GM12865 (cell line): Measurements from ENCODE around the gene EEFSEC.

ENCODE experiments used
- DNase-seq: peaks from one replicate; pipeline ENCODE4 v3.0.0; 2010; ENCODE audit warnings: low read depth
- H3K4me3 ChIP-seq: 2 replicates; pipeline ENCODE4 v1.5.1; 2011; ENCODE audit warnings: mild to moderate bottlenecking, low read depth, low read length, control low read depth
- TF ChIP-seq, protein P1 (sequence below): IDR thresholded peaks from 2 replicates; pipeline ENCODE4 v1.5.1; 2011; ENCODE audit warnings: low read length, control low read depth, low read depth, inconsistent platforms; ENCODE audit not compliant: insufficient read depth; ENCODE audit errors: missing control alignments

The EEFSEC gene

GRCh38 chr3:128263118-128263517 is 109.8 kb downstream of the EEFSEC start:
- no peak for DNase-seq
- TF ChIP-seq, protein P1, sequence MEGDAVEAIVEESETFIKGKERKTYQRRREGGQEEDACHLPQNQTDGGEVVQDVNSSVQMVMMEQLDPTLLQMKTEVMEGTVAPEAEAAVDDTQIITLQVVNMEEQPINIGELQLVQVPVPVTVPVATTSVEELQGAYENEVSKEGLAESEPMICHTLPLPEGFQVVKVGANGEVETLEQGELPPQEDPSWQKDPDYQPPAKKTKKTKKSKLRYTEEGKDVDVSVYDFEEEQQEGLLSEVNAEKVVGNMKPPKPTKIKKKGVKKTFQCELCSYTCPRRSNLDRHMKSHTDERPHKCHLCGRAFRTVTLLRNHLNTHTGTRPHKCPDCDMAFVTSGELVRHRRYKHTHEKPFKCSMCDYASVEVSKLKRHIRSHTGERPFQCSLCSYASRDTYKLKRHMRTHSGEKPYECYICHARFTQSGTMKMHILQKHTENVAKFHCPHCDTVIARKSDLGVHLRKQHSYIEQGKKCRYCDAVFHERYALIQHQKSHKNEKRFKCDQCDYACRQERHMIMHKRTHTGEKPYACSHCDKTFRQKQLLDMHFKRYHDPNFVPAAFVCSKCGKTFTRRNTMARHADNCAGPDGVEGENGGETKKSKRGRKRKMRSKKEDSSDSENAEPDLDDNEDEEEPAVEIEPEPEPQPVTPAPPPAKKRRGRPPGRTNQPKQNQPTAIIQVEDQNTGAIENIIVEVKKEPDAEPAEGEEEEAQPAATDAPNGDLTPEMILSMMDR, result no peak
- no peak overlapping the region for H3K4me3 ChIP-seq

- DNase-seq, result no peak
- TF ChIP-seq, protein P1, result no peak
Observed at GRCh38 chr3:128263946-128264345, 110.7 kb downstream of the EEFSEC start.

DNA sequence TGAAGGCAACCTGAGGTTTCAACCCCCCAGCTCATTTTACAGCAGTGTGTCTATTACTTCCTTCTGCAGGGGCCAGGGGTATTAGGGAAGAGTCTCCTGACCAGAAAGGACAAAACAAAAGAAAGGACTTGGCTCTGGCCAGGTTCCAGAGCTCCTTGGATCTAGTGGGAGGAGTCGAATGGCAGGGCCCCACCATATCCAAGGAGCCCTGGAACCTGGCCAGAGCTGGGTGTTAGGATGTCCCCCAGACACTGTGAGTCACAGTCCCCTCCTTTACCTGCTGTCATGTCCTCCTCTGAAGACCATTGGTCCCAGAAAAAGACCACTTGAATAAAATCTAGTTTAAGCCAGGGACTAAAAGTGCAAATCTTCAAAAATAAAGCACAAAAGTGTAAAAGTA is 113.2 kb downstream of the EEFSEC start:
- TF ChIP-seq, protein P1, result no peak
- DNase-seq, result no peak
- H3K4me3 ChIP-seq, result no peak overlapping the region

More at GRCh38 chr3:128263946-128264345, 110.7 kb downstream of the EEFSEC start:
- no peak overlapping the region for H3K4me3 ChIP-seq

- TF ChIP-seq, protein P1, result no peak
- no peak for DNase-seq
Observed at GRCh38 chr3:128267541-128267940, 114.3 kb downstream of the EEFSEC start.

GRCh38 chr3:128269006-128269775 is 115.9 kb downstream of the EEFSEC start:
- no peak for DNase-seq
- TF ChIP-seq, protein P1, result no peak
- H3K4me3 ChIP-seq, result no peak overlapping the region

More at GRCh38 chr3:128267541-128267940, 114.3 kb downstream of the EEFSEC start:
- no peak overlapping the region for H3K4me3 ChIP-seq

GRCh38 chr3:128269796-128270195 is 116.5 kb downstream of the EEFSEC start:
- TF ChIP-seq, protein P1, result no peak
- no peak for DNase-seq
- no peak overlapping the region for H3K4me3 ChIP-seq
